ENCODE results near the gene CIB4. TPM values are rescaled to one million over a fixed set of nuclear protein-coding genes. Genes with fewer than 3 reads are reported as not detected.

The CIB4 gene
- total RNA-seq, 3 donors from 2014 or later (not counting 1 experiment from before 2014, with no cell fraction given) = not detected

- Histone ChIP-seq H3K9me3 (ENCODE audit: control insufficient read depth, insufficient read depth, low read length) (no peaks in the 10 kb centered on the region), H3K4me1 (ENCODE audit: control insufficient read depth, insufficient read depth, low read length) (no peaks in the 10 kb centered on the region), H3K27ac (ENCODE audit: low read length) (no peak overlapping the region), H3K36me3 (ENCODE audit: control insufficient read depth, insufficient read depth, low read length) (no peaks in the 10 kb centered on the region), H3K27me3 (ENCODE audit: control insufficient read depth, insufficient read depth, low read length) (no peaks in the 10 kb centered on the region), H3K4me3 (ENCODE audit: low read length) (no peak overlapping the region)
- Mint-ChIP-seq H3K4me3 (no peak overlapping the region), H3K27ac (no peak overlapping the region), H3K4me1 (no peaks in the 10 kb centered on the region), H3K27me3 (ENCODE audit: low read depth in 2 of 2) (no peaks in the 10 kb centered on the region), H3K9me3 (no peaks in the 10 kb centered on the region), H3K36me3 (no peaks in the 10 kb centered on the region)
- DNase-seq = no peak
- 74% methylated on average over 6 of the region's 7 CpGs for WGBS (ENCODE audit: insufficient coverage)
- no peak for ATAC-seq
- TF ChIP-seq CTCF (IDR thresholded peaks at IDR 0.05) = no peak
- intact Hi-C loops (cut with micrococcal nuclease) = no loop called here
These were observed 7.1 kb downstream of the CIB4 start for GRCh38 chr2:26633993-26634595.

- Histone ChIP-seq H3K4me1 (ENCODE audit: control insufficient read depth, insufficient read depth, low read length) (no peaks in the 10 kb centered on the region), H3K36me3 (ENCODE audit: control insufficient read depth, insufficient read depth, low read length) (no peaks in the 10 kb centered on the region), H3K4me3 (ENCODE audit: low read length) (no peak overlapping the region), H3K9me3 (ENCODE audit: control insufficient read depth, insufficient read depth, low read length) (no peaks in the 10 kb centered on the region), H3K27me3 (ENCODE audit: control insufficient read depth, insufficient read depth, low read length) (no peaks in the 10 kb centered on the region), H3K27ac (ENCODE audit: low read length) (no peak overlapping the region)
- H3K36me3 Mint-ChIP-seq = no peaks in the 10 kb centered on the region
- TF ChIP-seq CTCF (IDR thresholded peaks at IDR 0.05) = no peak
- WGBS (ENCODE audit: insufficient coverage) = 87% methylated on average over 13 of the region's 13 CpGs
- no peaks in the 10 kb centered on the region for H3K9me3 Mint-ChIP-seq
- no peak overlapping the region for H3K4me3 Mint-ChIP-seq
- DNase-seq = no peak
- ATAC-seq = no peak
- no peak overlapping the region for H3K27ac Mint-ChIP-seq
- intact Hi-C loops (cut with micrococcal nuclease) = no loop called here
- H3K4me1 Mint-ChIP-seq = no peaks in the 10 kb centered on the region
- H3K27me3 Mint-ChIP-seq (ENCODE audit: low read depth in 2 of 2) = no peaks in the 10 kb centered on the region
These were observed 7.7 kb downstream of the CIB4 start for GRCh38 chr2:26633351-26633945.

GRCh38 chr2:26632624-26633185, 8.5 kb downstream of the CIB4 start:
- Mint-ChIP-seq H3K27me3 (ENCODE audit: low read depth in 2 of 2) (no peaks in the 10 kb centered on the region), H3K36me3 (no peaks in the 10 kb centered on the region), H3K9me3 (no peaks in the 10 kb centered on the region), H3K4me3 (no peak overlapping the region), H3K4me1 (peaks cover 0 to 2% of the 10 kb centered on the region in 2 donors), H3K27ac (no peak overlapping the region)
- ATAC-seq = no peak
- no peaks in the 10 kb centered on the region for H3K36me3 ChIP-seq (ENCODE audit: control insufficient read depth, insufficient read depth, low read length)
- no peak overlapping the region for H3K4me3 ChIP-seq (ENCODE audit: low read length)
- no peaks in the 10 kb centered on the region for H3K4me1 ChIP-seq (ENCODE audit: control insufficient read depth, insufficient read depth, low read length)
- DNase-seq = no peak
- intact Hi-C loops (cut with micrococcal nuclease) = no loop called here
- WGBS (ENCODE audit: insufficient coverage) = 84% methylated on average over 13 of the region's 14 CpGs
- no peak for TF ChIP-seq CTCF (IDR thresholded peaks at IDR 0.05)
- no peak overlapping the region for H3K27ac ChIP-seq (ENCODE audit: low read length)
- H3K9me3 ChIP-seq (ENCODE audit: control insufficient read depth, insufficient read depth, low read length) = no peaks in the 10 kb centered on the region
- no peaks in the 10 kb centered on the region for H3K27me3 ChIP-seq (ENCODE audit: control insufficient read depth, insufficient read depth, low read length)

All from natural killer cell (primary cell).